Measurements from ENCODE around the gene RPH3AL.

DNA sequence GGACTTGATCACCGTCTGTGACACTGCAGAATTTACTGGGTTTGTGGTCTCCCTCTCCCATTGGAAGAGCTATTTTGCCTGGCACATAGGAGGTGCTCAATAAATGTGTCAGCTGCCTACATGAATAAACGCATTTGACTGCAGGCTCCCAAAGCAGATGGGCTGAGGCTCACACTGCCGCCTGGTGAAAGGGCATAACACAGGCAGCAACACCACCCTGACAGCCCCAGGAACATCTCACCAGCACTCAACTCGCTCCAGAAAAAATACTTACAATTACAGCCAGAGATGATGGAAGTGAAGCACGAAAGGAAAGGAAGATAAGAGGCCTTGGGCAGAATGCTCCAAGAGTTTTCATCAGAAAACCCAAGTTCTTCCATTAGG is 73.9 kb downstream of the RPH3AL start:
- TF ChIP-seq POLR2A (IDR thresholded peaks at IDR 0.05): no peak
- TF ChIP-seq, protein P1, sequence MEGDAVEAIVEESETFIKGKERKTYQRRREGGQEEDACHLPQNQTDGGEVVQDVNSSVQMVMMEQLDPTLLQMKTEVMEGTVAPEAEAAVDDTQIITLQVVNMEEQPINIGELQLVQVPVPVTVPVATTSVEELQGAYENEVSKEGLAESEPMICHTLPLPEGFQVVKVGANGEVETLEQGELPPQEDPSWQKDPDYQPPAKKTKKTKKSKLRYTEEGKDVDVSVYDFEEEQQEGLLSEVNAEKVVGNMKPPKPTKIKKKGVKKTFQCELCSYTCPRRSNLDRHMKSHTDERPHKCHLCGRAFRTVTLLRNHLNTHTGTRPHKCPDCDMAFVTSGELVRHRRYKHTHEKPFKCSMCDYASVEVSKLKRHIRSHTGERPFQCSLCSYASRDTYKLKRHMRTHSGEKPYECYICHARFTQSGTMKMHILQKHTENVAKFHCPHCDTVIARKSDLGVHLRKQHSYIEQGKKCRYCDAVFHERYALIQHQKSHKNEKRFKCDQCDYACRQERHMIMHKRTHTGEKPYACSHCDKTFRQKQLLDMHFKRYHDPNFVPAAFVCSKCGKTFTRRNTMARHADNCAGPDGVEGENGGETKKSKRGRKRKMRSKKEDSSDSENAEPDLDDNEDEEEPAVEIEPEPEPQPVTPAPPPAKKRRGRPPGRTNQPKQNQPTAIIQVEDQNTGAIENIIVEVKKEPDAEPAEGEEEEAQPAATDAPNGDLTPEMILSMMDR (IDR thresholded peaks at IDR 0.05): no peak
- no peak for TF ChIP-seq POLR2AphosphoS5 (IDR thresholded peaks at IDR 0.05)

Measured in transverse colon (tissue), 4 donors.